NCI-H146 treated with DMSO at 0.1 percent for 48 hours (cell line): ENCODE data around the gene IFNW1.
"Not testable (repeated sequence)": the region's sequence is repeated elsewhere in the genome, so short reads cannot be mapped to it uniquely, and the experiment has no call there.

ENCODE experiments used
- DNase-seq: peaks from one replicate; lab custom pipeline; 2025; ENCODE audit not compliant: unreplicated experiment; lab: John Stamatoyannopoulos, UW

Gene IFNW1

DNA sequence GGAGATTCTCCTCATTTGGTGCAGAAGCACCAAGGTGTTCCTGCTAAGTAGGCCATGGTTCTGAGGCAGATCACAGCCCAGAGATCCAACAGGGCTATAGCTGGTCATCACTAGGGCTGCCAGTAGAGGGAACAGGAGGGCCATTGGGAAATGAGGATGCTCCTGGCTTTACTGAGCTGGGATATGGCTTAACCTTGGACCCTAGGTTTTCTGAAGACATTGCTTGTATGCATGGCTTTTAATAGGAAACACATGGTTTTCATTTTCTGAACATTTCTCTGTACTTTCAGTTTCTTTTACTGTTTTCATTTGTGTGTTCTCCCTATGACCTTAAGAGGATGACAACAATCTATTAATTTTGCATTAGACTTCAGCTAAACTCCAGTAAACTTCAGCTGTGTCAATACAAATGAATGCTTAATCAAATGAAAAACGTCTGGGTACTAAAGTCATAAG, at the start of gene IFNW1:
TSS of gene IFNW1 (minus strand) at position 406 of the 456 bp plus-strand sequence. CDS start at position 144, 262 bp downstream.
- no peak for DNase-seq

GRCh38 chr9:21187487-21187886, 45.9 kb upstream of the IFNW1 start, which contains the start of gene IFNA4:
IFNA4 (minus strand) TSS chr9:21187587; CDS start chr9:21187531, 56 bp downstream.
- DNase-seq: not testable (repeated sequence)

- not testable (repeated sequence) for DNase-seq
Measured at GRCh38 chr9:21182810-21183736, 41.4 kb upstream of the IFNW1 start.

DNA sequence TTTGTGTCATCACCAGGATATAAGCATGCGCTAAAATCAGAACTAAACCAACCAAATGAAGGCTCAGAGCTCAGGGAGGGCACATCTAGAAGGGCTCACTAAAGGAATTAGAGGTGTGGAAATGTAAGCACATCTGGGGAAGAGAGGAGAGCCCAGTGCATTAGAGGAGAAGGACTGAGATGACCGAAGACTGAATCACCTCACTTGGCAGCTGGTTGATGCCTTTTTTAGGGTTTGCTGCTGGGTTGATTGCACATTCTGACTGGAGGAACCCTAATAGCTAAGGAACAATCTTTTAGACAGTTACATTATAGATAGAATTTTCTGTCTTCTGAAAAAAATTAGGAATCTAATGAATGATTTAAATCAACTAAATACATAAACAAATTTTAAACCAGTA, 33.0 kb upstream of the IFNW1 start:
- DNase-seq: no peak

DNA sequence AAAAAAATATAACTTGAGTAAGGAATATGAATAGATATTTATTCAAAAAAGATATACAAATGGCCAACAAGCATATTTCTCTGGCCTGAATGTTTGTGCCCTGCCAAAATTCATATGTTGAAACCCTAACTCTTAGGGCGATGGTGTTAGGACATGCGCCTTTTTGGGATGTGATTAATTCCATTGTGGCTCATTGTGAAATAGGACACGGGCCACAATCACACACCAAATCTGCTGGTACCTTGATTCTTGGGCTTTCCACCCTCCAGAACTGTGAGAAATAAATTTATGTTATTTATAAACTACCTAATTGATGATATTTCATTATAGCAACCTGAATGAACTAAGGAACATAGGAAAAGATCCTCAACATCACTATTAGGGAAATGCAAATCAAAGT, 30.5 kb upstream of the IFNW1 start:
- DNase-seq: no peak

DNA sequence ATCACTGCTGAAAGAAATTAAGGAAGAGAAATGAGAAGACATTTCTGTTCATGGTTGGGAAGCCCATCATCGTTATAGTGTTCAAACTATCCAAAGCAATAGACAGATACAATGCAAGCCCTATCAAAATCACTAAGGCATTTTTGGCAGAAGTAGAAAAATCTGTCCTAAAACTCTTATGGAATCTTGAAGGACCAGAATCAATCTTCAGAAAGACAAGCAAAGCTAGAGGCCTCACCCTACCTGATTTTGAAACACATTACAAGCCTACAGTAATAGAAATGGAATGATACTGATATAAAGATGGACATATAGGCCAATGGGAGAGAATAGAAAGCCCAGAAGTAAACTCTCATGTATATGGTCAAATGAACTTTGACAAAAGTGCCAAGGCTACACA, 29.7 kb upstream of the IFNW1 start:
- no peak for DNase-seq

DNA sequence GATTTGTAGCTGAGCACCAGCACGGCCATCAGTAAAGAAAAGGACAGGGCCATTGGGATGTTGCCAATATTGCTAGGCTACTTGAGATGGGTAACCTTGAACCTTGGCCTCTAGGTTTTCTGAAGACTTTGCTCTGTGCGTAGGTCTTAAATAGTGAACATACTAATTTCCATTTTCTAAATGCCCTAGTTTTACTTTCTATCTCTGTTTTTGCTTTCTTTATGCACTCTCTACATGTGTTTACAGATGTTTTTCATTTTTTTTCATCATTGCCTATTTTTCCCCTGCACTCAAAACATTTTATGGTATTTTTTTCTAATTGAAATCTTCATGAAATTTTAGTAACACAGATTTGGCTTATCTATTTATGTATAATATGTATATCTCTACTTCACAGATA, 24.9 kb upstream of the IFNW1 start, which contains the start of gene IFNA21:
TSS of gene IFNA21 (minus strand) at position 101 of the 400 bp plus-strand sequence. CDS start at position 53, 48 bp downstream.
- not testable (repeated sequence) for DNase-seq

DNA sequence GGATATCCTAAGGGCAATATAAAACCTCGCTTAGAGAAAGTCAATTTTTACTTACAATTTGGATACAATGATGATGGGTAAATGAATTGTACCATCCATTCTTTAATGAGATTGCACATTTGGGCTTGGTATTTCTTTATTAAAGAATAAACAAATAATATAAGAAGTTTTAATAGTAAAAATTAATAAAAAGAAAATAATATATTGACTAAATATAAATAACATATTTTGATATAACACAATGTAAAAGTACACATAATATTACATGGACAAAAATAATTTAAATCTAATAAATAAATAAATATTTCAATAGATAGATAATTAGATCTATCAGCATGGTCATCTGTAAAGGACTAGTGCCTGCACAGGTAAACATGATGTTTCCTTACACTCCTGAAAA, 23.9 kb upstream of the IFNW1 start:
- no peak for DNase-seq

DNA sequence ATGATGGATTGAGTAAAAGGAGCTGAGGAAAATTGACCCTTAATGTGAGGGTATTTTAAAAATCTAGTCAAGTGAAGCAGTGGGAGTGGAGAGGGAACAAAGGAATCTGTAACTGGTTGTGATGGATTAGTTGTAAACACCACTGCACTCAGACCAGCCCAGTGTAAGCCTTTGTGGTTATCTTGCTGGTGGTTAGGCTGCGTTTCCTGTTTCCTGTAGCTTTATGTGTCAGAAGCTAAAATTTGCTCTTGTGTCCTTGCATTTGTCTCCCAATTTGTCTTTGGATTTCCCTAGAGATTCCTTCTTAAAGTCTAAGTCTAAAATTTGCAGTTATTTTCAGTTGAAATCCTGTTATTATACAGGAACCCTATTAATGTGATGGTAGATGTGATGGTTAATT, 18.5 kb upstream of the IFNW1 start:
- DNase-seq: no peak

DNA sequence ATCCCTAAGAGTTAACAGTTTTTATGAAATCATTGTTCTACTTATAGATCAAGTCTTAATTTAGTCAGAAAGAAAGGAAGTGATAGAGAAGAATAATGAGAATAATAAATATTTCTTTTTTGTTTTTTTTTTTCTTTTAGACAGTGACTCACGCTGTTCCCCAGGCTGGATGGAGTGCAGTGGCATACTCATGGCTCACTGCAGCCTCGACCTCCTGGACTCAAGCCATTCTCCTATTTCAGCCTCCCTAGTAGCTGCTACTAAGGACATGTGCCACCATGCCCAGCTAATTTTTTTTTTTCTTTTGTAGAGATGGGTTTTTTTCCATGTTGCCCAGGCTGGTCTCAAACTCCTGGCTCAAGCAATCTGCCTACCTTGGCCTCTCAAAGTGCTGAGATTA, 13.9 kb upstream of the IFNW1 start:
- DNase-seq: no peak

DNA sequence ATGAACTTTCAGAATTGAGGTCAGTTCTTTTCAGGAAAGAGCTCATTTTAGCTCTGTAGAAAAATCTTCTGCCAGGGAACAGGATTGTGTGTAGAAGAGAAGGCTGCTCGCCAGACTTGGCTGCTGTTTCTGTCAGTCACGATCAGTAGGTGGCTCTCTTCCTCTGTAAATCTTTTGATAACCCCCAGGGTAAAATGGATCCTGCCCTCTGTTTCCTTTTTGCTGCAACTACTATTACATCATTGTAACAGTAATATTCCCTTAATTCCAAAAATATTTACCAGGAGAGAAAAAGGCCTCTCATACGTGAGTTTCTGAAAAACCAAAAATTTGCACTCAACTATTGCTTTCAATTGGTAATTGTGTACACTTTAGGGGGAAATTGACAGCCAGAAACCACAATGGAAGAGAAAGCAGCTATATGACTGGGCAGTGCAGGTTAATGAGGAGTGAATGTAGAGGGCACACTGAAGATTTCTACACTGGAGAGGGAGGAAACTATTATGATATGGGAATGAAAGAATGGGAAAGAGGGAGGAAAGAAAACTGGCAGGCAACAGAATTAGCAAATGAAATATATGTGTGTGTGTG, 12.5 kb upstream of the IFNW1 start:
- no peak for DNase-seq

DNA sequence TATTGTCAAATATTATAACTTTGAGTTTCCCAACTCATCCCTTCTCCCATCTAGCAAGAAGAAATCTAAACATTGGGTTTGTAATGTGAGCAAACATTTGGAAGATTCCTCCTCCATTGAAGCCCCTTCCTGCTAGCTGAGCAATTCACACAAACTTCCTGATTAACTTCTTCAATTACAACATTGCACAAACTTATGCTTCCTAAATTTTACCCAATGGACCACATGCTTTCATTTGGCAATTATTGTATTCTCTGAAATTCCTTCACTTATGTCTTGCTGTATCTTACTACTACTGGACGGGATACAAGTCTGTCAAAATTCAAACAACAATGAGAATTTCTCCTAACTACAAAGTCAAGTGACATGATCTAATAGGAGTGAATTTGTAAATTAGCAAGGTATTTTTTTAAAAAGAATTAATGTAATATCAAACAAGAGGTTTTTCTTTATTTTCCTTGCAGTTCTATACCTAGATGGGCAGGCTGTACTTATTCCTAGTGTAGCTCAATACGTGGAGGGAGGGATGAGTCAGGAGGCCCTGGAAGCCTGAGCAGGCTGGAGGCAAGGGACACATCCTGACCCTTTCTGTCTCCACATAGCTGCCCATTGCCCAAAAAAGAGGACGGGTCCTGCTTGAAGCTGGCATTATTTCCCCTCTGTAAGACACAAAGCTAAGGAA, 11.8 kb upstream of the IFNW1 start:
- no peak for DNase-seq

GRCh38 chr9:21144603-21145002, 3.0 kb upstream of the IFNW1 start:
- no peak for DNase-seq

DNA sequence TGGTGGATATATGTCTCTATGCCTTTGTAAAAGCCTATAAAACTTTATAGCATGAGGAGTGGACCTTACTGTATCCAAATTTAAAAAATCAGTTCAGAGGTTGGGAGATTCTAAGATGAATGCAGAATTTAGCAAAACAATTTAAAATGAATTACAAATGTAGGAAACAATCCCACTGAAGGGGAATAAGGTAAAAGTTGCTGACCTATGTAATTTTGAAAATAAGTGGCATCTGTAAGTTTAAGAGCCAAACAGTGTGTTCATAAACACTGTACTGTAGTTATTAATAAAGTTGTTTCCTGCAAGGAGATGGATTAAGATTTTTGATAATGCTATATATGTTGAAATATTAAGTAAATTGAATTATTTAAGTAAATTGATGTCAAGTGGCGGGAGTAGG, 4.6 kb downstream of the IFNW1 start:
- DNase-seq: no peak

DNA sequence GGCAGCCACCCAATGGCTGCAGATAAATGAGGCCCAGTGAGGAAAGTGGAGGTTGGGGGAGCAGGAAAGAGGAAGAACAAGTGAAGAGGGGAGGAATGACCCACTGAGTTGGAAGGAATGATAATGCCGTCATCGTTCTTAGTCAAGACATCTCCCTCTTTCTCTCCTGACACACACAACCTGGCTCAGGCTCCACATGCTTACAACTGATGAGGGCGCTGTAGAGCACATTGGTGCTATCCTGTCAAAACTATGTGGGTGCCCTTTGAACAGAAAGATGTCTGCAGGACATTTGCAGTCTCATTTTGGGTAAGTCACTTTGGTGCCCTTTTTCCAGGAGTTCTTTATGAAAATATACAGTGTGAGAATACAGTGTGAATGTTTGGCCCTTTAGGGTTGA, 5.9 kb downstream of the IFNW1 start:
- DNase-seq: no peak

DNA sequence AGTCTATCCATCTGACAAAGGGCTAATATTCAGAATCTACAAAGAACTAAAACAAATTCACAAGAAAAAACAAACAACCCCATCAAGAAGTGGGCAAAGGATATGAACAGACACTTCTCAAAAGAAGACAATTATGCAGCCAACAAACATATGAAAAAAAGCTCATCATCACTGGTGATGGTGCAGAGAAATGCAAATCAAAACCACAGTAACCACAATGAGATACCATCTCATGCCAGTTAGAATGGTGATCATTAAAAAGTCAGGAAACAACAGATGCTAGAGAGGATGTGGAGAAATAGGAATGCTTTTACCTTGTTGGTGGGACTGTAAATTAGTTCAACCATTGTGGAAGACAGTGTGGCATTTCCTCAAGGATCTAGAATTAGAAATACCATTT, 13.4 kb downstream of the IFNW1 start:
- DNase-seq: not testable (repeated sequence)

DNA sequence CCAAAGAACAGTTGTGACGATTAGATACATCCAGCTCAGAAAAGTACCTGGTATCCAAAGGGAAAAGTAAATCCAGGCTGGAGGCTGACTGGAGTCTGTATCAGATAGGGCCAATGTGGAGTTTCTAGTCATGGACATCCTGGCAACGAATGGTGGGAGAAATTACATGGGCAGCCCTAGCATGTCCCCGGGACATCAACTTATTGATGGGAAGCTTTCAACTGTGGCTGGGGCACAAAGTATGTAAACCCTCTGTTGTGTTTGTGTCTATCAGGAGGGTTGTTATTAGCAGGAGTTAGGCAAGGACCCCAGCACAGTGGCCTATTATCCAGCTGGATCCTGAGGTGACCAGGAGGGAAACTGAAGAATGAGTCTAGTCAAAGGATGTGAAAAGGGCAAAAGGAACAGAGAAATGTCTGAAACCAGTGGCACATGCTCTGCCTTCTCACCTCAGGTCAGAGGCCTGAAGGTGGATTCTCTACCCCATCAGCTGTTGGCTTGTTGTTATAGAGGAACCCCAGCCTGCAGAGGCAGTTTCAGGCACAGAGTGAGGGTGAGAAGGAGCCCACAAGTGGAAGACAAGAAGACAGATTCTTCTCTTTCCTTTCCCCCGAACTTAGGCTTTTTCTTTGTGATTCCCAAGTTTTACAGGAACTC, 19.9 kb downstream of the IFNW1 start:
- DNase-seq: no peak

DNA sequence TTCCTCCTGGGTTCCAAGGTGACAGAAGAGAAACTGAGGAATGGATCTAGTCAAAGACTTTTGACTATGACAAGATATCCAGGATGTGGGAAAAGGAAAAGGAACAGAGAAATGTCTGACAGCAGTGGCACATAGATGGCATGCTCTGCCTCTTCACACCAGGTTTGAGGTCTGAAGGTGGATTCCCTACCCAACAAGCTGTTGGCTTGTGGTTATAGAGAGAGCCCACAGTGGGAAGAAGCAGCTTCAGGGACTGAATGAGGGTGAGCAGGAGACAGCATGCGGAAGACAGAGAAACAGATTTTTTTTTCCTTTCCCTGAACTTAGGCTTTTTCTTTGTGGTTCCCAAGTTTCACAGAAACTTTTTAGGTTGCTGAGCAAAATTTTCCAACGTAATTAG, 20.6 kb downstream of the IFNW1 start:
- DNase-seq: no peak

GRCh38 chr9:21119093-21119770, 22.4 kb downstream of the IFNW1 start:
- no peak for DNase-seq

GRCh38 chr9:21114311-21114710, 27.3 kb downstream of the IFNW1 start:
- no peak for DNase-seq
